ENCODE results near the gene C5orf15. TPM values are rescaled to one million over a fixed set of nuclear protein-coding genes. Genes with fewer than 3 reads are reported as not detected.
A peak's percentile ranks its signal among the peaks of the same experiment; 100 is the strongest.

The C5orf15 gene
- total and polyA plus RNA-seq, 9 of the 15 experiments (the other 6 are each of a cell fraction or from before 2014, with no cell fraction given): 23.3 to 50.7 (median 35.5) TPM

DNA sequence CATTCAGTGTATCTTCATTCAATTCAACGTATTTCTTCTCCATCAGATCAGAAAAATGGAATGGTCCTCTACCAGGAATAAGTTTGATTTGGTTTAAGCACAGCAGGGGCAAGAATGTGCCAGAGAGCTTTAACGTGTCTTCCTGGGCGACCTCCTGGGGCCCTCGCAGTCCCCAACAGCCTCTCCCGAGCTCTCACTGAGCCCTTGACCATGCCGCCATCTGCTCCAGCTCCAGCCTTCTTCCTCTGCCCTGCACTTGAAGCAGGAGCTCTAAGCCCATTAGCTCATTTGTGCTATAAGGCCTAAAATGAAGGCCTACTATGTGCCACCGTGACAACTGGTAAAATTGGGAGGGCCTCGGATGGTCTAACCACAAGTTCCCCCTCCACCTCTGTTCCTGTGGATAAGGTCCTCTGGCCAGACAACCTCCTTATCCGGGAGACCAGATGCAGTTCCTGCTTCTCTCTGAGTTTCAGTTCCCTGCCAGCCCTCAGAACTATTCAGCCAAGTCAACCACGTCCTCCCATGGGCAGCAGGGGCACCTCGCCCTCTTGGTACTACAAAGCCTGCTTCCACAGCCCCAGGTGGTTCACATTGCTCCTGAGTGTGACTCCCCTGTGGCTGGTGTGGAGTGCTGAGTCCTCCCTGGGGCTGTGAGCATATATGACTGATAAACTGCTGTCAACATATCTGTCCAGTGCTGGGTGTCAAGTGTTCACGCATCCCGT lies 35.8 kb downstream of the C5orf15 start (continued):
- TF ChIP-seq, protein P1, sequence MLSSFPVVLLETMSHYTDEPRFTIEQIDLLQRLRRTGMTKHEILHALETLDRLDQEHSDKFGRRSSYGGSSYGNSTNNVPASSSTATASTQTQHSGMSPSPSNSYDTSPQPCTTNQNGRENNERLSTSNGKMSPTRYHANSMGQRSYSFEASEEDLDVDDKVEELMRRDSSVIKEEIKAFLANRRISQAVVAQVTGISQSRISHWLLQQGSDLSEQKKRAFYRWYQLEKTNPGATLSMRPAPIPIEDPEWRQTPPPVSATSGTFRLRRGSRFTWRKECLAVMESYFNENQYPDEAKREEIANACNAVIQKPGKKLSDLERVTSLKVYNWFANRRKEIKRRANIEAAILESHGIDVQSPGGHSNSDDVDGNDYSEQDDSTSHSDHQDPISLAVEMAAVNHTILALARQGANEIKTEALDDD (IDR thresholded peaks at IDR 0.05): no peak
- TF ChIP-seq KAT8 (IDR thresholded peaks at IDR 0.05; ENCODE audit: low read depth) (no peak), GTF2A2 (tag; IDR thresholded peaks at IDR 0.05) (no peak), ZKSCAN8 (CRISPR knock-in tag; IDR thresholded peaks at IDR 0.05) (no peak), ZNF282 (CRISPR knock-in tag; IDR thresholded peaks at IDR 0.05) (no peak), CBX3 (IDR thresholded peaks at IDR 0.05; ENCODE audit: borderline replicate concordance in 1 of 2, low read length in 2 of 2) (no peak), ARNT (IDR thresholded peaks at IDR 0.05) (no peak; a peak in 1 of 4 replicates), ZNF830 (CRISPR knock-in tag; IDR thresholded peaks at IDR 0.05) (0 out of 2 replicates have a peak, but pooled peaks have one; percentile 34), PHTF2 (CRISPR knock-in tag; IDR thresholded peaks at IDR 0.05) (no peak), NFIX (CRISPR knock-in tag; IDR thresholded peaks at IDR 0.05; ENCODE audit: low read depth) (no peak), SNRNP70 (optimal IDR thresholded peaks at IDR 0.05; ENCODE audit: low read depth, low read length) (no peak), ADNP (tag; IDR thresholded peaks at IDR 0.05) (peak; percentile 77), MTA2 (IDR thresholded peaks at IDR 0.05; ENCODE audit: low read depth) (peak; percentile 93), ZBTB17 (CRISPR knock-in tag; IDR thresholded peaks at IDR 0.05) (peak; percentile 83), SIX5 (IDR thresholded peaks at IDR 0.05; ENCODE audit: borderline replicate concordance in 1 of 2, insufficient read depth in 1 of 2, low read depth in 1 of 2, low read length in 2 of 2) (no peak)
- TF ChIP-seq, protein P2, sequence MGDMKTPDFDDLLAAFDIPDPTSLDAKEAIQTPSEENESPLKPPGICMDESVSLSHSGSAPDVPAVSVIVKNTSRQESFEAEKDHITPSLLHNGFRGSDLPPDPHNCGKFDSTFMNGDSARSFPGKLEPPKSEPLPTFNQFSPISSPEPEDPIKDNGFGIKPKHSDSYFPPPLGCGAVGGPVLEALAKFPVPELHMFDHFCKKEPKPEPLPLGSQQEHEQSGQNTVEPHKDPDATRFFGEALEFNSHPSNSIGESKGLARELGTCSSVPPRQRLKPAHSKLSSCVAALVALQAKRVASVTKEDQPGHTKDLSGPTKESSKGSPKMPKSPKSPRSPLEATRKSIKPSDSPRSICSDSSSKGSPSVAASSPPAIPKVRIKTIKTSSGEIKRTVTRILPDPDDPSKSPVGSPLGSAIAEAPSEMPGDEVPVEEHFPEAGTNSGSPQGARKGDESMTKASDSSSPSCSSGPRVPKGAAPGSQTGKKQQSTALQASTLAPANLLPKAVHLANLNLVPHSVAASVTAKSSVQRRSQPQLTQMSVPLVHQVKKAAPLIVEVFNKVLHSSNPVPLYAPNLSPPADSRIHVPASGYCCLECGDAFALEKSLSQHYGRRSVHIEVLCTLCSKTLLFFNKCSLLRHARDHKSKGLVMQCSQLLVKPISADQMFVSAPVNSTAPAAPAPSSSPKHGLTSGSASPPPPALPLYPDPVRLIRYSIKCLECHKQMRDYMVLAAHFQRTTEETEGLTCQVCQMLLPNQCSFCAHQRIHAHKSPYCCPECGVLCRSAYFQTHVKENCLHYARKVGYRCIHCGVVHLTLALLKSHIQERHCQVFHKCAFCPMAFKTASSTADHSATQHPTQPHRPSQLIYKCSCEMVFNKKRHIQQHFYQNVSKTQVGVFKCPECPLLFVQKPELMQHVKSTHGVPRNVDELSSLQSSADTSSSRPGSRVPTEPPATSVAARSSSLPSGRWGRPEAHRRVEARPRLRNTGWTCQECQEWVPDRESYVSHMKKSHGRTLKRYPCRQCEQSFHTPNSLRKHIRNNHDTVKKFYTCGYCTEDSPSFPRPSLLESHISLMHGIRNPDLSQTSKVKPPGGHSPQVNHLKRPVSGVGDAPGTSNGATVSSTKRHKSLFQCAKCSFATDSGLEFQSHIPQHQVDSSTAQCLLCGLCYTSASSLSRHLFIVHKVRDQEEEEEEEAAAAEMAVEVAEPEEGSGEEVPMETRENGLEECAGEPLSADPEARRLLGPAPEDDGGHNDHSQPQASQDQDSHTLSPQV (IDR thresholded peaks at IDR 0.05): peak; percentile 97
- TF ChIP-seq, protein P3, sequence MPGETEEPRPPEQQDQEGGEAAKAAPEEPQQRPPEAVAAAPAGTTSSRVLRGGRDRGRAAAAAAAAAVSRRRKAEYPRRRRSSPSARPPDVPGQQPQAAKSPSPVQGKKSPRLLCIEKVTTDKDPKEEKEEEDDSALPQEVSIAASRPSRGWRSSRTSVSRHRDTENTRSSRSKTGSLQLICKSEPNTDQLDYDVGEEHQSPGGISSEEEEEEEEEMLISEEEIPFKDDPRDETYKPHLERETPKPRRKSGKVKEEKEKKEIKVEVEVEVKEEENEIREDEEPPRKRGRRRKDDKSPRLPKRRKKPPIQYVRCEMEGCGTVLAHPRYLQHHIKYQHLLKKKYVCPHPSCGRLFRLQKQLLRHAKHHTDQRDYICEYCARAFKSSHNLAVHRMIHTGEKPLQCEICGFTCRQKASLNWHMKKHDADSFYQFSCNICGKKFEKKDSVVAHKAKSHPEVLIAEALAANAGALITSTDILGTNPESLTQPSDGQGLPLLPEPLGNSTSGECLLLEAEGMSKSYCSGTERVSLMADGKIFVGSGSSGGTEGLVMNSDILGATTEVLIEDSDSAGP (CRISPR knock-in tag; IDR thresholded peaks at IDR 0.05): no peak
- TF ChIP-seq, protein P4, sequence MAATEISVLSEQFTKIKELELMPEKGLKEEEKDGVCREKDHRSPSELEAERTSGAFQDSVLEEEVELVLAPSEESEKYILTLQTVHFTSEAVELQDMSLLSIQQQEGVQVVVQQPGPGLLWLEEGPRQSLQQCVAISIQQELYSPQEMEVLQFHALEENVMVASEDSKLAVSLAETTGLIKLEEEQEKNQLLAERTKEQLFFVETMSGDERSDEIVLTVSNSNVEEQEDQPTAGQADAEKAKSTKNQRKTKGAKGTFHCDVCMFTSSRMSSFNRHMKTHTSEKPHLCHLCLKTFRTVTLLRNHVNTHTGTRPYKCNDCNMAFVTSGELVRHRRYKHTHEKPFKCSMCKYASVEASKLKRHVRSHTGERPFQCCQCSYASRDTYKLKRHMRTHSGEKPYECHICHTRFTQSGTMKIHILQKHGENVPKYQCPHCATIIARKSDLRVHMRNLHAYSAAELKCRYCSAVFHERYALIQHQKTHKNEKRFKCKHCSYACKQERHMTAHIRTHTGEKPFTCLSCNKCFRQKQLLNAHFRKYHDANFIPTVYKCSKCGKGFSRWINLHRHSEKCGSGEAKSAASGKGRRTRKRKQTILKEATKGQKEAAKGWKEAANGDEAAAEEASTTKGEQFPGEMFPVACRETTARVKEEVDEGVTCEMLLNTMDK (IDR thresholded peaks at IDR 0.05; ENCODE audit: borderline replicate concordance, insufficient read depth, low read depth, low read length, poor library complexity, severe bottlenecking): no peak

All from K562 (cell line).